ENCODE data around the gene IL18BP. TPM values are rescaled to one million over a fixed set of nuclear protein-coding genes. Genes with fewer than 3 reads are reported as not detected.

Gene IL18BP
- polyA plus RNA-seq, 4 donors: 6.7 to 13.6 (median 9.2) TPM

- DNase-seq (ENCODE audit: low read depth in 4 of 4, low spot score in 3 of 4): no peak
Observed at GRCh38 chr11:71996517-71996916, 2.2 kb upstream of the IL18BP start.

DNA sequence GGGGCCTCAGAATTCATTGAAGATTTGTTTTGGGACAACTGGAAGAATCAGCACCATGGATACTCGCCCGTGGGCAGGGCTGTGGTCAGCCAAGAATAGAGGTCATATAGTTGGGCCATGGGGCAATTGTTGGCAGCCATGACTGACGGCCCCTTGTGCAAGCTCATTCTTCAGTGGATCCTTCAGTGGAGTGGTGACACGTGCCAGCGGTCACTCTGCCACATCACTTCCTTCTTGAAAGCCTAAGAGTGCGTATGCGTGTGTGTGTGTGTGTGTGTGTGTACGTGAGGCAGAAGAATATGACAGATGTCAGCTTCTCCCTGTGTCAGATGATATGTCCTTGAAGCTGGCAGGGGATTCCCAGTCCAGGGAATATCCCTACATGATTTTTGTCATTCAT is 1.8 kb upstream of the IL18BP start:
- DNase-seq (ENCODE audit: low read depth in 4 of 4, low spot score in 3 of 4): no peak

DNA sequence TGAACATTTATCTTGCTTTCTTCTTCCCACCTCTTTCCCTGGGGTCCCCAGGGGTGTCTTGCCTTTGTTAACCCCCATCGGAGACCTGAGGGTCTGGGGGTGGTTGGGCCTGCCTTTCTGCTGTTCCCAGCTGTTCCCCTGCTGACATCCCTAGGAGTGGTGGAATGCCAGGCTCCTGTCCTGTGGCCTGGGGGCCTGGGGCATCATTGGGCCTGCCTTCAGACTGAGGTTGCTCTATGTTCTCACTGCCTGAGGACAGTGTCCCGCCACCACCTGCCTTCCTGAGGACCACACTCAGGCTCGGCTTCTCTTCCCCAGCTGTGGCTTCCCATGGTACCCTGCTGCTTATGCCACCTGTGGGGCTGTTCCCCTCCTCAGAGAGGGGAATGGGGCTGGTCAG is 1.1 kb upstream of the IL18BP start:
- no peak for DNase-seq (ENCODE audit: low read depth in 4 of 4, low spot score in 3 of 4)

DNA sequence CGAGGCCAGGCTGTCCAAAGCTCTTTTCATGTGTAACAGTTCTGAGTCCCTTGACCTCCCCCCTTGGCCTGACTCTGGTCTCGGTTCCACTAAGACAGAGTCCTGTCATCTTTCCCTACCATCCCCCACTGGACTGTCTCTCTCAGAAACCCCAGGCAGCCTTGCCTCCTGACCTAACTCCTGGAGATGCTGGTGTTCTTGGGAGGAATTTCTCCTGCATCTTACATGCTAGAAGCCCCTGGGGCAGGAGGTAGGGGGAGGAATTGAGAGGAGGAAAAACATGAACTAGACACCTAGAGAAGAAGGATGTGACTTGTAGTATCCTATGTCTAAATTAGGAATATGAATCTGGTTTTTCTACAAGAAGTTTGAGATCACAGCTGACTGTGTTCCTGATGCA is 648 bp upstream of the IL18BP start:
- DNase-seq (ENCODE audit: low read depth in 4 of 4, low spot score in 3 of 4): no peak

DNA sequence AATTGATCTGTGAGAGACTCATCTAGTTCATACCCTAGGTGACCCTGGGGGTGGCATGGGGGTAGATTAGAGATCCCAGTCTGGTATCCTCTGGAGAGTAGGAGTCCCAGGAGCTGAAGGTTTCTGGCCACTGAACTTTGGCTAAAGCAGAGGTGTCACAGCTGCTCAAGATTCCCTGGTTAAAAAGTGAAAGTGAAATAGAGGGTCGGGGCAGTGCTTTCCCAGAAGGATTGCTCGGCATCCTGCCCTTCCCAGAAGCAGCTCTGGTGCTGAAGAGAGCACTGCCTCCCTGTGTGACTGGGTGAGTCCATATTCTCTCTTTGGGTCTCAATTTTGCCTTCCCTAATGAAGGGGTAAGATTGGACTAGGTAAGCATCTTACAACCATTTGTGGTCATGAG is 653 bp downstream of the IL18BP start:
- DNase-seq (ENCODE audit: low read depth in 4 of 4, low spot score in 3 of 4): no peak

DNA sequence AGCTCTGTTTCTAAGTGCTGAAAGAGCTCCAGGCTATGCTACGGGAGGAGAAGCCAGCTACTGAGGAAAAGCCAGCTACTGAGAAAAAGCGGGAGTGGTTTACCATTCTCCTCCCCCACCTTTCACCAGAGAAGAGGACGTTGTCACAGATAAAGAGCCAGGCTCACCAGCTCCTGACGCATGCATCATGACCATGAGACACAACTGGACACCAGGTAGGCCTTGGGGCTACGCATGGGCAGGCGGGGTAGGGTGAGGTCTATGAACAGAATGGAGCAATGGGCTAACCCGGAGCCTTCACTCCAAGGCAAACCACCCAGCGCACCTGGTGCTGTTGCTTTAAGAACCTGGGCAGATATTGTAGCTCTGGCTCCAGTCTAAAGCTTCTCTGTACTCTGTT is 1.1 kb downstream of the IL18BP start:
- DNase-seq (ENCODE audit: low read depth in 4 of 4, low spot score in 3 of 4): no peak

GRCh38 chr11:72000202-72000867 is 1.6 kb downstream of the IL18BP start:
- DNase-seq (ENCODE audit: low read depth in 4 of 4, low spot score in 3 of 4): no peak

GRCh38 chr11:72001285-72001684 is 2.6 kb downstream of the IL18BP start:
- no peak for DNase-seq (ENCODE audit: low read depth in 4 of 4, low spot score in 3 of 4)

- no peak for DNase-seq (ENCODE audit: low read depth in 4 of 4, low spot score in 3 of 4)
Observed at GRCh38 chr11:72001834-72002591, 3.3 kb downstream of the IL18BP start.

- no peak for DNase-seq (ENCODE audit: low read depth in 4 of 4, low spot score in 3 of 4)
Observed at GRCh38 chr11:72002841-72003775, 4.4 kb downstream of the IL18BP start.

DNA sequence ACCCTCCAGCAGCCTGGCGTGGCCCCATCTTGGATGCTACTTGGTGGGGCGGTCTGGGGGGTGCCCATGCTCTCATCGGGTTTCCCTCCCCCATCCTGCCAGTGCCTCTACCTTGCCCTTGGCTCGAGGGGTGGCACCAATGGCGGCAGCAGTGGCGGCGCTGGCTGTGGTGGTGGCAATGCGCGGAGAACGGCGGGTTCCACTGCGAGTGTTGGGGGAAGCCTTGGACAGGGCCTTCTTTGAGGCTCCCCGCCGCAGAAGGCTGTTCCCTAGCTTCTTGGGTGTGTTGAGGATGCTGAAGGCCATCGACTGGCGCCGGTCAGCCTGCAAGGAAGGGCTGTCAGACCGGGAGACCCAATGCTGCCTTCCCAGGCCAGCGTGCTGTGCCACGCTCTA is 5.1 kb downstream of the IL18BP start:
- no peak for DNase-seq (ENCODE audit: low read depth in 4 of 4, low spot score in 3 of 4)

GRCh38 chr11:72004515-72005346 is 6.0 kb downstream of the IL18BP start:
- no peak for DNase-seq (ENCODE audit: low read depth in 4 of 4, low spot score in 3 of 4)

DNA sequence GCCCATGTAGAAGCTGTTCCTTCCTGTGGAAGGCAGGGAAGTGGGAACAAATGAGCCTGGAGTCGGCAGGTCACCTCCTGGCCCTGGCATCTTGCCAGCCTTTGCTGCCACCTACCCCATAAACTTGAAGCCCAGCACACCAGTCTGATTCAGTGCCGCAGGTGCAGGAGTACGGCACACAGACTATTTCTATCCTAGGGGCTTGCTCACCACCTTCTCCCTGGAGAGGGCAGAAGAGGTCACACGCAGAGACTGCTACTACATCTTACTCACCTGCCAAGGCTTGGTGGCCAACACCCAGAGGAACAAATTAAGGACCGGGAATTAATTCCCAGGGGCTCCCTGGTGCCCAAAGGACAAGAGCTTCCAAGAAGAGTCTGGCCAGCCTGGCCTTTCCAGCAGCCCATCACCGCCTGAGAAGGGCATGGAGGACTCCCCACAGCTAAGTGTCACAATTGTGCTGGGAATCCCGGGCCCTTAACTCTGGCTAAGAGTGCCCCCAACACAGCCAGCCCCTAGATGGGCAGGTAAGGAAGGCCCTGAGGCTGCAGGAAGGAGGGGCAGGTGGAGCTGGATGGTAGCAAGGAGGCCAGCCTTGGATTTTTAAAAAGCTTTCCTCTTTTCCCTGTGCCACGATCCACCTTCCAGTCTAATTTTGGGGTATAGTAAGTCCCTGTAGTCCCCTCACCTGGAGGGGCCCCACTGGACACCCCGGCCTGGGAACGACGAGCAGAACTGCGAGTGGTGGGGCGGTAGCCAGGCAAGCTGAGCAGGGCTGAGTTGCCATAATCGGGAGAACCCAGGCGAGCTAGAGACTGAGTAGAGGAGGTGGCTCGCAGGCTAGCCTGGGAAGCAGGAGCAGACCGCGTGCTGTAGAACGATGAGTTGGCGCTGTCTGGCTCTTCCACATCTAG is 6.9 kb downstream of the IL18BP start:
- no peak for DNase-seq (ENCODE audit: low read depth in 4 of 4, low spot score in 3 of 4)

GRCh38 chr11:72006309-72007088 is 7.8 kb downstream of the IL18BP start:
- no peak for DNase-seq (ENCODE audit: low read depth in 4 of 4, low spot score in 3 of 4)

GRCh38 chr11:72007089-72007476 is 8.4 kb downstream of the IL18BP start:
- no peak for DNase-seq (ENCODE audit: low read depth in 4 of 4, low spot score in 3 of 4)

- no peak for DNase-seq (ENCODE audit: low read depth in 4 of 4, low spot score in 3 of 4)
Observed at GRCh38 chr11:72007587-72007986, 8.9 kb downstream of the IL18BP start.

GRCh38 chr11:72008728-72009127 is 10.0 kb downstream of the IL18BP start:
- no peak for DNase-seq (ENCODE audit: low read depth in 4 of 4, low spot score in 3 of 4)

- no peak for DNase-seq (ENCODE audit: low read depth in 4 of 4, low spot score in 3 of 4)
Observed at GRCh38 chr11:72009156-72009555, 10.4 kb downstream of the IL18BP start.

All from left renal pelvis (tissue), 4 donors.